HEK293 (cell line): ENCODE results near the gene TPD52L1.

ENCODE experiments used
- CTCF ChIA-PET: fragments of 350-600 bp; formaldehyde crosslinking; extraction: SDS; loops from one replicate; lab custom pipeline; 2021; ENCODE audit warnings: antibody characterized with exemption; lab: Yijun Ruan, JAX
- POLR2A ChIA-PET: fragments of 300-600 bp; formaldehyde crosslinking; extraction: SDS; loops from one replicate; lab custom pipeline; 2020; ENCODE audit warnings: antibody characterized with exemption, inconsistent platforms; lab: Yijun Ruan, JAX
- H3K27ac ChIP-seq: fragments of 200-500 bp; sonication (Bioruptor generic); 2 replicates; pipeline ENCODE4 v1.5.1; 2014; ENCODE audit warnings: low read depth, low read length, control low read depth, inconsistent platforms; ENCODE audit errors: extremely low read depth
- H3K36me3 ChIP-seq, 2 experiments: fragments of 200-500 bp in 1 of 2; sonication (Bioruptor generic) in 1 of 2; 1 replicate in 1 of 2; 2 replicates in 1 of 2; pipeline ENCODE4 v1.5.1; 2014 to 2017; ENCODE audit warnings: inconsistent platforms in 2 of 2, low read length in 2 of 2; ENCODE audit not compliant: control insufficient read depth in 2 of 2, insufficient read depth in 1 of 2
- H3K4me1 ChIP-seq: fragments of 200-500 bp; sonication (Bioruptor generic); 2 replicates; pipeline ENCODE4 v1.5.1; 2014; ENCODE audit warnings: mild to moderate bottlenecking, low read length, inconsistent platforms; ENCODE audit not compliant: control insufficient read depth, insufficient read depth
- H3K4me3 ChIP-seq: 2 replicates; pipeline ENCODE4 v1.5.1; 2011; ENCODE audit warnings: low read depth, mild to moderate bottlenecking, control low read depth, low read length, moderate library complexity
- H3K9me3 ChIP-seq: fragments of 200-500 bp; sonication (Bioruptor generic); 2 replicates; pipeline ENCODE4 v1.5.1; 2014; ENCODE audit warnings: low read depth, low read length, inconsistent platforms; ENCODE audit not compliant: control insufficient read depth, insufficient read depth
- EGR2 ChIP-seq: fragments of 450-650 bp; formaldehyde crosslinking; IDR thresholded peaks from 2 replicates; pipeline ENCODE4 v1.5.1; 2016; ENCODE audit warnings: low read depth, missing biosample characterization, missing genetic modification characterization
- KLF1 ChIP-seq: fragments of 450-650 bp; formaldehyde crosslinking; IDR thresholded peaks from 2 replicates; pipeline ENCODE4 v1.5.1; 2016; ENCODE audit warnings: missing biosample characterization, missing genetic modification characterization
- KLF9 ChIP-seq: fragments of 450-650 bp; formaldehyde crosslinking; IDR thresholded peaks from 2 replicates; pipeline ENCODE4 v1.5.1; 2016; ENCODE audit warnings: missing biosample characterization, missing genetic modification characterization, low read depth
- ZBTB1 ChIP-seq: fragments of 450-650 bp; formaldehyde crosslinking; IDR thresholded peaks from 2 replicates; pipeline ENCODE4 v1.5.1; 2016; ENCODE audit warnings: missing biosample characterization, missing genetic modification characterization
- ZBTB20 ChIP-seq: fragments of 450-650 bp; formaldehyde crosslinking; IDR thresholded peaks from 2 replicates; pipeline ENCODE4 v1.5.1; 2016; ENCODE audit warnings: missing biosample characterization, missing genetic modification characterization
- ZNF112 ChIP-seq: fragments of 450-650 bp; formaldehyde crosslinking; IDR thresholded peaks from 2 replicates; pipeline ENCODE4 v1.5.0; 2017; ENCODE audit warnings: missing biosample characterization, missing genetic modification characterization
- ZNF214 ChIP-seq: fragments of 450-650 bp; formaldehyde crosslinking; IDR thresholded peaks from 2 replicates; pipeline ENCODE4 v1.5.1; 2017; ENCODE audit warnings: missing biosample characterization, mild to moderate bottlenecking, missing genetic modification characterization, borderline replicate concordance
- ZNF23 ChIP-seq: fragments of 450-650 bp; formaldehyde crosslinking; IDR thresholded peaks from 2 replicates; pipeline ENCODE4 v1.5.1; 2016; ENCODE audit warnings: missing biosample characterization, missing genetic modification characterization, borderline replicate concordance
- ZNF24 ChIP-seq: fragments of 450-650 bp; formaldehyde crosslinking; IDR thresholded peaks from 2 replicates; pipeline ENCODE4 v1.5.1; 2016; ENCODE audit warnings: missing biosample characterization, missing genetic modification characterization
- ZNF37A ChIP-seq: fragments of 450-650 bp; IDR thresholded peaks from 2 replicates; pipeline ENCODE4 v1.5.1; 2018; ENCODE audit warnings: missing biosample characterization, missing genetic modification characterization
- ZNF501 ChIP-seq: fragments of 450-650 bp; formaldehyde crosslinking; IDR thresholded peaks from 2 replicates; pipeline ENCODE4 v1.5.1; 2016; ENCODE audit warnings: missing biosample characterization, missing genetic modification characterization
- ZNF777 ChIP-seq: fragments of 450-650 bp; formaldehyde crosslinking; IDR thresholded peaks from 2 replicates; pipeline ENCODE4 v1.5.1; 2017; ENCODE audit warnings: missing biosample characterization, missing genetic modification characterization, borderline replicate concordance
- ZNF792 ChIP-seq: fragments of 450-650 bp; formaldehyde crosslinking; IDR thresholded peaks from 2 replicates; pipeline ENCODE4 v1.5.1; 2016; ENCODE audit warnings: missing biosample characterization, missing genetic modification characterization
- TF ChIP-seq, protein P1 (sequence below): fragments of 450-650 bp; formaldehyde crosslinking; IDR thresholded peaks from 2 replicates; pipeline ENCODE4 v1.5.1; 2016; ENCODE audit warnings: missing biosample characterization, missing genetic modification characterization, borderline replicate concordance
- TF ChIP-seq, protein P2 (sequence below): fragments of 450-650 bp; formaldehyde crosslinking; IDR thresholded peaks from 2 replicates; pipeline ENCODE4 v1.5.0; 2017; ENCODE audit warnings: missing biosample characterization, missing genetic modification characterization, borderline replicate concordance
- TF ChIP-seq, protein P3 (sequence below): fragments of 450-650 bp; formaldehyde crosslinking; conservative IDR thresholded peaks from 2 replicates; pipeline ENCODE4 v1.5.1; 2016; ENCODE audit warnings: low read depth, missing biosample characterization, missing genetic modification characterization
- TF ChIP-seq, protein P4 (sequence below): fragments of 450-650 bp; formaldehyde crosslinking; IDR thresholded peaks from 2 replicates; pipeline ENCODE4 v1.5.1; 2016; ENCODE audit warnings: missing biosample characterization, missing genetic modification characterization
- TF ChIP-seq, protein P5 (sequence below): IDR thresholded peaks from 2 replicates; pipeline ENCODE4 v1.6.1; 2011; ENCODE audit warnings: mild to moderate bottlenecking, low read depth, low read length, borderline replicate concordance

The TPD52L1 gene

DNA sequence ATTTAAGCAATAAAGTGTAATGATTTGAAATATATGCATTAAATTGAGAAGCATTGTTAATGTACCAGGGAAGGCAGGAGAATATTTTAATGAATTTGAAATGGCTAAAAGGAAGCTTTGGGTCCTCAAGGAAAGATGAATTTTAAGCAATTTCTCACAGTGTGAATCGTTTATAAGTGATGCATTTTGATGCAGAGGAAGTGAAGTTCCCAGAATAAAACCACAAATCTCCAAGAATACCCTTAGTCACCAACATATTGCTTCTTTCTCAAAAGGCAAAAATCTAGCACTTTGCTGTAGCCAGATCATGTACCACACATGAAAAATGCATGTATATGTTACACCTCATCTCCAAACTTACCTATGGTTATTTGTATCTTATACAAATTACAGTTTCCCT lies 11.7 kb downstream of the TPD52L1 start (continued):
- TF ChIP-seq ZNF777 (tag by site-specific recombination) (no peak), ZBTB1 (tag by site-specific recombination) (no peak), ZNF214 (tag by site-specific recombination) (no peak), ZNF112 (tag by site-specific recombination) (no peak)
- TF ChIP-seq, protein P1, sequence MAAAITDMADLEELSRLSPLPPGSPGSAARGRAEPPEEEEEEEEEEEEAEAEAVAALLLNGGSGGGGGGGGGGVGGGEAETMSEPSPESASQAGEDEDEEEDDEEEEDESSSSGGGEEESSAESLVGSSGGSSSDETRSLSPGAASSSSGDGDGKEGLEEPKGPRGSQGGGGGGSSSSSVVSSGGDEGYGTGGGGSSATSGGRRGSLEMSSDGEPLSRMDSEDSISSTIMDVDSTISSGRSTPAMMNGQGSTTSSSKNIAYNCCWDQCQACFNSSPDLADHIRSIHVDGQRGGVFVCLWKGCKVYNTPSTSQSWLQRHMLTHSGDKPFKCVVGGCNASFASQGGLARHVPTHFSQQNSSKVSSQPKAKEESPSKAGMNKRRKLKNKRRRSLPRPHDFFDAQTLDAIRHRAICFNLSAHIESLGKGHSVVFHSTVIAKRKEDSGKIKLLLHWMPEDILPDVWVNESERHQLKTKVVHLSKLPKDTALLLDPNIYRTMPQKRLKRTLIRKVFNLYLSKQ: no peak
- TF ChIP-seq, protein P2, sequence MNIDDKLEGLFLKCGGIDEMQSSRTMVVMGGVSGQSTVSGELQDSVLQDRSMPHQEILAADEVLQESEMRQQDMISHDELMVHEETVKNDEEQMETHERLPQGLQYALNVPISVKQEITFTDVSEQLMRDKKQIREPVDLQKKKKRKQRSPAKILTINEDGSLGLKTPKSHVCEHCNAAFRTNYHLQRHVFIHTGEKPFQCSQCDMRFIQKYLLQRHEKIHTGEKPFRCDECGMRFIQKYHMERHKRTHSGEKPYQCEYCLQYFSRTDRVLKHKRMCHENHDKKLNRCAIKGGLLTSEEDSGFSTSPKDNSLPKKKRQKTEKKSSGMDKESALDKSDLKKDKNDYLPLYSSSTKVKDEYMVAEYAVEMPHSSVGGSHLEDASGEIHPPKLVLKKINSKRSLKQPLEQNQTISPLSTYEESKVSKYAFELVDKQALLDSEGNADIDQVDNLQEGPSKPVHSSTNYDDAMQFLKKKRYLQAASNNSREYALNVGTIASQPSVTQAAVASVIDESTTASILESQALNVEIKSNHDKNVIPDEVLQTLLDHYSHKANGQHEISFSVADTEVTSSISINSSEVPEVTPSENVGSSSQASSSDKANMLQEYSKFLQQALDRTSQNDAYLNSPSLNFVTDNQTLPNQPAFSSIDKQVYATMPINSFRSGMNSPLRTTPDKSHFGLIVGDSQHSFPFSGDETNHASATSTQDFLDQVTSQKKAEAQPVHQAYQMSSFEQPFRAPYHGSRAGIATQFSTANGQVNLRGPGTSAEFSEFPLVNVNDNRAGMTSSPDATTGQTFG (tag by site-specific recombination): no peak
- TF ChIP-seq, protein P3, sequence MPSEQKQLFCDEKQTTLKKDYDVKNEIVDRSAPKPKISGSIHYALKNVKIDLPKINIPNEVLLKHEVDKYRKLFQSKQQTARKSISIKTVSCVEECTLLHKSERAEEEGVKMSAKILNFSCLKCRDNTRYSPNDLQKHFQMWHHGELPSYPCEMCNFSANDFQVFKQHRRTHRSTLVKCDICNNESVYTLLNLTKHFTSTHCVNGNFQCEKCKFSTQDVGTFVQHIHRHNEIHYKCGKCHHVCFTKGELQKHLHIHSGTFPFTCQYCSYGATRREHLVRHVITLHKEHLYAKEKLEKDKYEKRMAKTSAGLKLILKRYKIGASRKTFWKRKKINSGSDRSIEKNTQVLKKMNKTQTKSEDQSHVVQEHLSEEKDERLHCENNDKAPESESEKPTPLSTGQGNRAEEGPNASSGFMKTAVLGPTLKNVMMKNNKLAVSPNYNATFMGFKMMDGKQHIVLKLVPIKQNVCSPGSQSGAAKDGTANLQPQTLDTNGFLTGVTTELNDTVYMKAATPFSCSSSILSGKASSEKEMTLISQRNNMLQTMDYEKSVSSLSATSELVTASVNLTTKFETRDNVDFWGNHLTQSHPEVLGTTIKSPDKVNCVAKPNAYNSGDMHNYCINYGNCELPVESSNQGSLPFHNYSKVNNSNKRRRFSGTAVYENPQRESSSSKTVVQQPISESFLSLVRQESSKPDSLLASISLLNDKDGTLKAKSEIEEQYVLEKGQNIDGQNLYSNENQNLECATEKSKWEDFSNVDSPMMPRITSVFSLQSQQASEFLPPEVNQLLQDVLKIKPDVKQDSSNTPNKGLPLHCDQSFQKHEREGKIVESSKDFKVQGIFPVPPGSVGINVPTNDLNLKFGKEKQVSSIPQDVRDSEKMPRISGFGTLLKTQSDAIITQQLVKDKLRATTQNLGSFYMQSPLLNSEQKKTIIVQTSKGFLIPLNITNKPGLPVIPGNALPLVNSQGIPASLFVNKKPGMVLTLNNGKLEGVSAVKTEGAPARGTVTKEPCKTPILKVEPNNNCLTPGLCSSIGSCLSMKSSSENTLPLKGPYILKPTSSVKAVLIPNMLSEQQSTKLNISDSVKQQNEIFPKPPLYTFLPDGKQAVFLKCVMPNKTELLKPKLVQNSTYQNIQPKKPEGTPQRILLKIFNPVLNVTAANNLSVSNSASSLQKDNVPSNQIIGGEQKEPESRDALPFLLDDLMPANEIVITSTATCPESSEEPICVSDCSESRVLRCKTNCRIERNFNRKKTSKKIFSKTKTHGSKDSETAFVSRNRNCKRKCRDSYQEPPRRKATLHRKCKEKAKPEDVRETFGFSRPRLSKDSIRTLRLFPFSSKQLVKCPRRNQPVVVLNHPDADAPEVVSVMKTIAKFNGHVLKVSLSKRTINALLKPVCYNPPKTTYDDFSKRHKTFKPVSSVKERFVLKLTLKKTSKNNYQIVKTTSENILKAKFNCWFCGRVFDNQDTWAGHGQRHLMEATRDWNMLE: no peak

DNA sequence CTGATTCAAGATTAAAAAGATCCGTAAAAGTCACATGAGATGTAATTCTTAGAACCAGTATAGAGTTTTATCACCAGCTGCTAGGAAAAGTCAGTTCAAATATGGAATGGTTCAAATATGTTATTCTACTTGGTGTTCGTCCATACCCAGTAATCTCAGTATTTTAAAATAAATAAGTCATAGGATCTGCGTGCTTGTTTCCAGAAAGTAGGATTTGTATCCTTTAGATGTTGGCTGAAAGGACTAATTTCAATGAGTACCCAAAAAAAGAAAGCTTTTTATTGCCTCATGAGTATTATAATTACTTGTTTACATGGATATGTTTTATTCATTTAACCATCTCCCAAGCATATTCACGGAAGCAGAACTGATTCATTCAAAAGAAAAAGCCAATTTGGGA lies 12.2 kb downstream of the TPD52L1 start:
- Histone ChIP-seq H3K36me3 (no peaks in the 10 kb centered on the region), H3K9me3 (no peaks in the 10 kb centered on the region), H3K4me3 (no peak overlapping the region)
- CTCF ChIA-PET: interaction anchor here (1.0 to 1.2 kb wide), 3 partner anchors 9 to 16 kb away, joined by 3 to 5 read pairs (median 4); partner anchors contain the start of gene TPD52L1
- TF ChIP-seq EGR2 (no peak), KLF9 (tag by site-specific recombination) (no peak), KLF1 (tag by site-specific recombination) (no peak), ZNF792 (tag by site-specific recombination) (no peak), ZNF24 (tag by site-specific recombination) (no peak), ZNF501 (tag by site-specific recombination) (no peak), ZNF23 (tag by site-specific recombination) (no peak), ZNF37A (no peak), ZBTB20 (tag by site-specific recombination) (no peak)
- TF ChIP-seq, protein P4, sequence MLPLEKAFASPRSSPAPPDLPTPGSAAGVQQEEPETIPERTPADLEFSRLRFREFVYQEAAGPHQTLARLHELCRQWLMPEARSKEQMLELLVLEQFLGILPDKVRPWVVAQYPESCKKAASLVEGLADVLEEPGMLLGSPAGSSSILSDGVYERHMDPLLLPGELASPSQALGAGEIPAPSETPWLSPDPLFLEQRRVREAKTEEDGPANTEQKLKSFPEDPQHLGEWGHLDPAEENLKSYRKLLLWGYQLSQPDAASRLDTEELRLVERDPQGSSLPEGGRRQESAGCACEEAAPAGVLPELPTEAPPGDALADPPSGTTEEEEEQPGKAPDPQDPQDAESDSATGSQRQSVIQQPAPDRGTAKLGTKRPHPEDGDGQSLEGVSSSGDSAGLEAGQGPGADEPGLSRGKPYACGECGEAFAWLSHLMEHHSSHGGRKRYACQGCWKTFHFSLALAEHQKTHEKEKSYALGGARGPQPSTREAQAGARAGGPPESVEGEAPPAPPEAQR: no peak
- TF ChIP-seq, protein P5, sequence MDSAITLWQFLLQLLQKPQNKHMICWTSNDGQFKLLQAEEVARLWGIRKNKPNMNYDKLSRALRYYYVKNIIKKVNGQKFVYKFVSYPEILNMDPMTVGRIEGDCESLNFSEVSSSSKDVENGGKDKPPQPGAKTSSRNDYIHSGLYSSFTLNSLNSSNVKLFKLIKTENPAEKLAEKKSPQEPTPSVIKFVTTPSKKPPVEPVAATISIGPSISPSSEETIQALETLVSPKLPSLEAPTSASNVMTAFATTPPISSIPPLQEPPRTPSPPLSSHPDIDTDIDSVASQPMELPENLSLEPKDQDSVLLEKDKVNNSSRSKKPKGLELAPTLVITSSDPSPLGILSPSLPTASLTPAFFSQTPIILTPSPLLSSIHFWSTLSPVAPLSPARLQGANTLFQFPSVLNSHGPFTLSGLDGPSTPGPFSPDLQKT: no peak
- TF ChIP-seq, all 188 proteins: peak for 0
- Histone ChIP-seq H3K27ac (no peak overlapping the region), H3K4me1 (no peaks in the 10 kb centered on the region)
- POLR2A ChIA-PET: interaction anchor here (0.5 kb wide), 1 partner anchor 10 kb away, joined by 8 read pairs; no protein-coding TSS in a partner anchor
